HG03045 (cell line): ENCODE results near the gene SORL1-AS1.

Source experiments
- ATAC-seq: cut with Tn5 transposase; IDR thresholded peaks from one replicate; pipeline ENCODE4 v1.9.1; 2021; ENCODE audit warnings: mild to moderate bottlenecking, moderate library complexity; ENCODE audit not compliant: unreplicated experiment

The SORL1-AS1 gene

GRCh38 chr11:121394785-121395184, 58.0 kb downstream of the SORL1-AS1 start:
- ATAC-seq = no peak

- ATAC-seq = no peak
Observed at GRCh38 chr11:121393855-121394254, 58.9 kb downstream of the SORL1-AS1 start.

GRCh38 chr11:121391914-121392313, 60.9 kb downstream of the SORL1-AS1 start:
- ATAC-seq = no peak

- ATAC-seq = no peak
Observed at GRCh38 chr11:121389651-121390050, 63.1 kb downstream of the SORL1-AS1 start.
